ENCODE data around the gene WDR5B. TPM values are rescaled to one million over a fixed set of nuclear protein-coding genes. Genes with fewer than 3 reads are reported as not detected.

The WDR5B gene
- total RNA-seq, 1 donor from 2014 or later = 5.1 TPM

- no peak for ATAC-seq
- TF ChIP-seq CTCF (IDR thresholded peaks at IDR 0.05) = no peak
- Histone ChIP-seq H3K9me3 (no peaks in the 10 kb centered on the region), H3K4me3 (no peak overlapping the region), H3K27me3 (no peaks in the 10 kb centered on the region), H3K4me1 (no peaks in the 10 kb centered on the region), H3K27ac (no peak overlapping the region), H3K36me3 (no peaks in the 10 kb centered on the region)
- intact Hi-C loops (cut with DNase I) = no loop called here
- DNase-seq = no peak
Measured at GRCh38 chr3:122395582-122395981, 20.3 kb downstream of the WDR5B start.

- H3K9me3 ChIP-seq = no peaks in the 10 kb centered on the region
- TF ChIP-seq CTCF (IDR thresholded peaks at IDR 0.05) = no peak
- H3K4me1 ChIP-seq = no peaks in the 10 kb centered on the region
- no peak overlapping the region for H3K4me3 ChIP-seq
- no peaks in the 10 kb centered on the region for H3K27me3 ChIP-seq
- no peak overlapping the region for H3K27ac ChIP-seq
- intact Hi-C loops (cut with DNase I) = no loop called here
- DNase-seq (no peak), ATAC-seq (no peak)
- H3K36me3 ChIP-seq = no peaks in the 10 kb centered on the region
Measured at GRCh38 chr3:122394173-122394572, 21.7 kb downstream of the WDR5B start.

GRCh38 chr3:122392868-122393844 is 22.7 kb downstream of the WDR5B start:
- Histone ChIP-seq H3K27me3 (no peaks in the 10 kb centered on the region), H3K9me3 (no peaks in the 10 kb centered on the region), H3K4me3 (no peak overlapping the region), H3K4me1 (no peaks in the 10 kb centered on the region), H3K27ac (no peak overlapping the region), H3K36me3 (no peaks in the 10 kb centered on the region)
- intact Hi-C loops (cut with DNase I) = no loop called here
- TF ChIP-seq CTCF (IDR thresholded peaks at IDR 0.05) = peak; percentile 75
- ATAC-seq (peak; percentile 67), DNase-seq (no peak)

- H3K9me3 ChIP-seq = no peaks in the 10 kb centered on the region
- no peaks in the 10 kb centered on the region for H3K4me1 ChIP-seq
- intact Hi-C loops (cut with DNase I) = no loop called here
- no peak overlapping the region for H3K4me3 ChIP-seq
- no peak for ATAC-seq
- H3K36me3 ChIP-seq = no peaks in the 10 kb centered on the region
- DNase-seq = no peak
- no peaks in the 10 kb centered on the region for H3K27me3 ChIP-seq
- TF ChIP-seq CTCF (IDR thresholded peaks at IDR 0.05) = no peak
- no peak overlapping the region for H3K27ac ChIP-seq
Measured at GRCh38 chr3:122391681-122392446, 24.0 kb downstream of the WDR5B start.

- no peak overlapping the region for H3K4me3 ChIP-seq
- H3K9me3 ChIP-seq = no peaks in the 10 kb centered on the region
- H3K27me3 ChIP-seq = no peaks in the 10 kb centered on the region
- ATAC-seq (no peak), DNase-seq (no peak)
- H3K36me3 ChIP-seq = no peaks in the 10 kb centered on the region
- TF ChIP-seq CTCF (IDR thresholded peaks at IDR 0.05) = no peak
- no peak overlapping the region for H3K27ac ChIP-seq
- intact Hi-C loops (cut with DNase I) = no loop called here
- H3K4me1 ChIP-seq = peaks cover under 1% of the 10 kb centered on the region
Measured at GRCh38 chr3:122390665-122391064, 25.2 kb downstream of the WDR5B start.
